Esophagus muscularis mucosa (tissue), 4 donors: Measurements from ENCODE around the gene WWC1. TPM values are rescaled to one million over a fixed set of nuclear protein-coding genes. Genes with fewer than 3 reads are reported as not detected.

Experiments used
- DNase-seq: peaks from one replicate; pipeline ENCODE4 v3.0.0-alpha.2; 2017; ENCODE audit errors: extremely low spot score
- H3K27ac ChIP-seq, 4 donors: fragments of 200-600 bp; sonication (generic); replicated peaks in 1 of 4; 1 replicate in 3 of 4; 2 replicates in 1 of 4; pipeline ENCODE4 v1.5.1; 2016 to 2019; ENCODE audit warnings: mild to moderate bottlenecking in 1 of 4
- H3K27me3 ChIP-seq, 4 donors: fragments of 200-600 bp; sonication (generic); one replicate each; pipeline versions ENCODE4 v1.5.1 to v1.6.0; 2016 to 2019
- H3K36me3 ChIP-seq, 4 donors: fragments of 200-600 bp; sonication (generic); one replicate each; pipeline ENCODE4 v1.5.1; 2016 to 2019
- H3K4me1 ChIP-seq, 4 donors: fragments of 200-600 bp; sonication (generic); one replicate each; pipeline ENCODE4 v1.5.1; 2016 to 2019
- H3K4me3 ChIP-seq, 4 donors: fragments of 200-600 bp; sonication (generic); 1 replicate in 2 of 4; 2 replicates in 2 of 4; pipeline ENCODE4 v1.5.1; 2016 to 2019; ENCODE audit warnings: mild to moderate bottlenecking in 4 of 4, moderate library complexity in 1 of 4
- H3K9me3 ChIP-seq, 4 donors: fragments of 200-600 bp; sonication (generic); 1 replicate in 3 of 4; 2 replicates in 1 of 4; pipeline ENCODE4 v1.5.1; 2016 to 2019
- EP300 ChIP-seq: sonication (generic); formaldehyde crosslinking; IDR thresholded peaks from one replicate; pipeline ENCODE4 v1.6.1; 2017; ENCODE audit warnings: antibody characterized with exemption
- POLR2A ChIP-seq: fragments of 450-650 bp; IDR thresholded peaks from one replicate; pipeline ENCODE4 v1.6.1; 2017; ENCODE audit warnings: antibody characterized with exemption, moderate library complexity, mild to moderate bottlenecking, low read depth
- POLR2AphosphoS5 ChIP-seq, 2 donors: sonication (generic); formaldehyde crosslinking; IDR thresholded peaks; one replicate each; pipeline ENCODE4 v1.6.1; 2017; ENCODE audit warnings: antibody characterized with exemption in 2 of 2
- WGBS: methylation state at CpG from one replicate; pipeline ENCODE4 v1.1.5; 2018; 5-methylcytosine and 5-hydroxymethylcytosine counted together
- intact Hi-C: fragments of 100-400 bp; cut with DNase I; formaldehyde crosslinking; loops from one replicate; pipeline ENCODE4 v1.15.1; 2023
- total RNA-seq, 4 donors: library from RNA; depleted of rRNA; stranded (reverse); fragments of >200 nt; gene quantifications; one replicate each; pipeline versions ENCODE4 v1.1.0 to v1.2.1, GENCODE V29; 2016
- TF ChIP-seq, protein P1 (sequence below), 3 experiments: fragments of 200-600 bp in 2 of 3; fragments of 450-650 bp in 1 of 3; sonication (generic) in 2 of 3; IDR thresholded peaks; one replicate each; pipeline ENCODE4 v1.5.1; 2017 to 2019; ENCODE audit warnings: antibody characterized with exemption in 3 of 3, mild to moderate bottlenecking in 2 of 3, moderate library complexity in 1 of 3

The WWC1 gene
- total RNA-seq, 4 donors from 2014 or later: 2.1 to 6.2 (median 3.2) TPM

DNA sequence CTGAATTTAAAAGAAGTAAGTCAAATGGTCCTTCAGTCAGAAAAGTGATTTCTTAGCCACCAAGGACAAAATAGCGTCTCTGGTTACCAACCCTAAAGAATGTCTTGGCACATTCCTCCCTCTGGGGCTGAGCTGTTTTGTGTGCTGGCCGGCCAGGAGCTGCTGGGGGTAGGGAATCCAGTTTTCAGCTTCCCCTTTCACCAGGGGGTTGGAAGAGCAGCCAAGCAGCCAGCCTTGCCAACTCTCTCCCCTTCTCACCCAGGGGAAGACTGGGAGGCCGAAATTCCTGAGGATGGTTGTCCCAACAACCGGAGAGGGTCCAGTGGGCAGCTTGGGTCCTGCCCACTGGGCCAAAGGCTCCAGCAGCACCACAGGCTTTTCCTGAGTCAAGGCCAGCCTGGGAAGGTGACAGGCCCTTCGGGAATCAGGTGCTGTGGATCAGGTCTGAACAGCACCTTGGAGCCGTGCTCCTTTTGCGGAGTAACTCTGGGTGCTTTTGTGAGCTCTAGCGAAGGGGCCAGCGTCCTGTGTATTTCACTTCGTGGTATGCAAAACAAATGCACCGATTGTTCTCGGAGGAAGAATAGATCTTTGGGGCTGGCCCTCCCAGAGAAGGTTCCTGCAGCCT is 4.2 kb downstream of the WWC1 start:
- no peaks in the 10 kb centered on the region for H3K9me3 ChIP-seq
- no peaks in the 10 kb centered on the region for H3K36me3 ChIP-seq
- peaks cover 7 to 20% (median 16%) of the 10 kb centered on the region in 4 donors for H3K4me1 ChIP-seq
- no peak overlapping the region for H3K27ac ChIP-seq
- intact Hi-C loops: no loop called here
- no peak for TF ChIP-seq POLR2AphosphoS5 (IDR thresholded peaks at IDR 0.05)
- TF ChIP-seq, protein P1, sequence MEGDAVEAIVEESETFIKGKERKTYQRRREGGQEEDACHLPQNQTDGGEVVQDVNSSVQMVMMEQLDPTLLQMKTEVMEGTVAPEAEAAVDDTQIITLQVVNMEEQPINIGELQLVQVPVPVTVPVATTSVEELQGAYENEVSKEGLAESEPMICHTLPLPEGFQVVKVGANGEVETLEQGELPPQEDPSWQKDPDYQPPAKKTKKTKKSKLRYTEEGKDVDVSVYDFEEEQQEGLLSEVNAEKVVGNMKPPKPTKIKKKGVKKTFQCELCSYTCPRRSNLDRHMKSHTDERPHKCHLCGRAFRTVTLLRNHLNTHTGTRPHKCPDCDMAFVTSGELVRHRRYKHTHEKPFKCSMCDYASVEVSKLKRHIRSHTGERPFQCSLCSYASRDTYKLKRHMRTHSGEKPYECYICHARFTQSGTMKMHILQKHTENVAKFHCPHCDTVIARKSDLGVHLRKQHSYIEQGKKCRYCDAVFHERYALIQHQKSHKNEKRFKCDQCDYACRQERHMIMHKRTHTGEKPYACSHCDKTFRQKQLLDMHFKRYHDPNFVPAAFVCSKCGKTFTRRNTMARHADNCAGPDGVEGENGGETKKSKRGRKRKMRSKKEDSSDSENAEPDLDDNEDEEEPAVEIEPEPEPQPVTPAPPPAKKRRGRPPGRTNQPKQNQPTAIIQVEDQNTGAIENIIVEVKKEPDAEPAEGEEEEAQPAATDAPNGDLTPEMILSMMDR (IDR thresholded peaks at IDR 0.05): peak in 1 of 3 experiments; percentile 21
- WGBS: 36% methylated on average over 8 of the region's 12 CpGs
- H3K27me3 ChIP-seq: peaks cover 2 to 43% (median 9%) of the 10 kb centered on the region in 4 donors
- H3K4me3 ChIP-seq: no peak overlapping the region
- DNase-seq: no peak

DNA sequence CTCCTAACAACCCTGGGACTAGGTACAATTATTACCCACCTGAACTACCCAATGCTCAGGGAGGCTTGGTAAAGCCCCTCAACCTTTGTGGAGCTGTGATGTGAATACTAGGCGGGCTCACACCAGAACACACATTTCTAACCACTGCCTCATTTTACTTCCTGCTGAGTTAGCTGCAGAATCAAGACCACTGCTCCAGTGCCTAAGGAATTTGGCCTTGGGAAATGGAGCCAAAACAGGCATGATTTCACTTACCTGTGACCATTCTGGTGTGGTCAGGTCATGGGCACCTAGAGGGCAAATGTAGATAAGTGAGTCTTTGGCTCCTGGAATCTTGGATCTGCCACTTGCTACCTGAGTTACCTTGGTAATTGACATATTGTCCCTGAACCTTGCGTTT is 5.2 kb downstream of the WWC1 start:
- Histone ChIP-seq H3K27me3 (peaks cover 2 to 34% (median 9%) of the 10 kb centered on the region in 4 donors), H3K36me3 (no peaks in the 10 kb centered on the region), H3K9me3 (no peaks in the 10 kb centered on the region), H3K4me3 (no peak overlapping the region), H3K4me1 (peaks cover 5 to 12% (median 9%) of the 10 kb centered on the region in 4 donors), H3K27ac (no peak overlapping the region)
- intact Hi-C loops: no loop called here
- WGBS: 95% methylated on average over 2 of the region's 2 CpGs
- no peak for DNase-seq
- TF ChIP-seq POLR2AphosphoS5 (IDR thresholded peaks at IDR 0.05): no peak
- no peak for TF ChIP-seq EP300
- TF ChIP-seq POLR2A: no peak
- TF ChIP-seq, protein P1 (IDR thresholded peaks at IDR 0.05): no peak

DNA sequence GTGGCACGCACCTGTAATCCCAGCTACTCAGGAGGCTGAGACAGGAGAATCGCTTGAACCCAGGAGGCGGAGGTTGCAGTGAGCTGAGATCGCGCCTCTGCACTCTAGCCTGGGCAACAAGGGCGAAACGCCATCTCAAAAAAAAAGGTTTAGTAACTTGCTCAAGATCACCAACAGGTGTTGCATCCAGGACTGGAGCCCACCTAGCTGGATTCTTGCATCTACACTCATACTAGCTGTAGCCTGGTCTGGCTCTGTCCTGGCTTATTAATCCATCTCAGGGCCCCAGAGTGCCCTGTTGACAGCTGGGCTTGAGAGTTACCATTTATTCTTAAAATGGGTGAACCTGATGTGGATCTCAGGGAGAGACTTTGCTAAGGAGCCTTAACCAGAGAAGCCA is 7.5 kb downstream of the WWC1 start:
- Histone ChIP-seq H3K36me3 (no peaks in the 10 kb centered on the region), H3K9me3 (no peaks in the 10 kb centered on the region), H3K27ac (no peak overlapping the region), H3K4me3 (no peak overlapping the region), H3K27me3 (peaks cover 0 to 12% (median 0%) of the 10 kb centered on the region in 4 donors), H3K4me1 (no peaks in the 10 kb centered on the region)
- WGBS: 92% methylated on average over 7 of the region's 7 CpGs
- TF ChIP-seq POLR2AphosphoS5 (IDR thresholded peaks at IDR 0.05): no peak
- TF ChIP-seq EP300: no peak
- DNase-seq: no peak
- intact Hi-C loops: no loop called here

DNA sequence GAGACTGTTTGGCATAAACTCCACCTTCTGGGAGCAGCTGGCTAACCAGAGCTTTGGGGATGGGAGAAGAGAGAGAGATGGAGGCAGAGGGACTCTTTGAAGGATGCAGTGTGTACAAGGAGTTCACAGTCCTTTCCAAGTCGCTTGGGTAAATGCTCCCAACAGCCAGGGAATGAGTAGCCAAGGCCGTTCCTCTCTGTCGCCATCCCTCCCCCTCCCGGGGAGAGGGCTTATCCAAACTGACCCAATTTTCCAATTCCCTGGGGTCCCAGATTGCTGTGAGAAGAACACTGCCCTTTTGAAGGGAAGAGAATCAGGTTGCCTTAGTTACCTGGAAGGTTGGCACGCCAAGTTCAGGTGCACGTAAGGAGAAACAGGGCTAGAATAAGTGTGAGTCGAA is 7.9 kb downstream of the WWC1 start:
- H3K4me3 ChIP-seq: no peak overlapping the region
- no peak overlapping the region for H3K27ac ChIP-seq
- TF ChIP-seq, protein P1 (IDR thresholded peaks at IDR 0.05): no peak
- TF ChIP-seq EP300 (no peak), POLR2AphosphoS5 (IDR thresholded peaks at IDR 0.05) (no peak), POLR2A (no peak)
- H3K36me3 ChIP-seq: no peaks in the 10 kb centered on the region
- intact Hi-C loops: no loop called here
- H3K9me3 ChIP-seq: no peaks in the 10 kb centered on the region
- H3K4me1 ChIP-seq: no peaks in the 10 kb centered on the region
- 87% methylated on average over 7 of the region's 7 CpGs for WGBS
- no peak for DNase-seq
- peaks cover 0 to 7% (median 0%) of the 10 kb centered on the region in 4 donors for H3K27me3 ChIP-seq

DNA sequence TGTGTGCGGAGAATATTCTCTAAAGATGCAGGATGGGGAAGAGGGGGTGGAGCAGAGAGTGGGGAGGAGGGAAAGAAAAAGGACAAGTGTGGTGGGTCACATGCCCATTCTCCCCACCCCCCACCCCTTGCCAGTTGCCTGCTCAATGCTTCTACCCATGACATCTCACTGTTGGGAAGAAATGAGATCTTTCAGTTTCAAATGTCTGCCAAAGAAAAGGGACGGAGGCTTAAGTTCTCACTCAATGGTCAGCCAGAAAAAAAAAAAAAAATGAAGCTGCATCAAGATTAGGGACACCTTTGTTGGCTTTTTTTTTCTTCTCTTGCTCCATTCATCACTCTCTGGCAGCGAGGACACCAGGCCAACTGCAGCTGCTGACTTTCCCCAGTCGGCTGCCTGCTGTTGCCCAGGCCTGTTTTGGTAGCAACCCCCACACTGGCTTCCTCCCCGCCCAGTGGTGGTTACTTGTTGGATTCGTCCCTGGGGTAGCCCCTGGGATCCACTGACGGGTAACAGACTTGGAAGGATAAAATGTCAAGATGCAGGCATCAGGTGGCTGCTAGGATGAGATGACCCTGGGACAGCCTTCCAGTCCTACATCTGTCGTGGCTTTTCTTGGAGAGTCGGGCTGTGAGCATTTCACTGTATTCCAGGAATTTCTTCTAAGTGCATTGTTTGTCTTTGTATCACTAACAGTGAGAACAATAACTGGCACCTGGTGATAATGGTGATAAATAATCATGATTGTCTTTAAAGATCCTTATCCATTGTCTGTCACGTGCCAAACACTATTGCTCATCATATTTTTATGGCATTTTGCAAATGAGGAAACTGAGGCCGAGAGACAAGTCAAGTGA is 9.1 kb downstream of the WWC1 start:
- H3K9me3 ChIP-seq: no peaks in the 10 kb centered on the region
- TF ChIP-seq POLR2AphosphoS5 (IDR thresholded peaks at IDR 0.05): no peak
- TF ChIP-seq, protein P1 (IDR thresholded peaks at IDR 0.05): no peak
- no peak overlapping the region for H3K4me3 ChIP-seq
- no peaks in the 10 kb centered on the region for H3K4me1 ChIP-seq
- no peak overlapping the region for H3K27ac ChIP-seq
- 72% methylated on average over 11 of the region's 11 CpGs for WGBS
- intact Hi-C loops: no loop called here
- no peak for DNase-seq
- H3K36me3 ChIP-seq: no peaks in the 10 kb centered on the region
- H3K27me3 ChIP-seq: no peaks in the 10 kb centered on the region
